PC-3 (cell line): ENCODE data around the gene MED8.

ENCODE experiments used
- CTCF ChIP-seq: fragments of 300-600 bp; sonication (generic); conservative IDR thresholded peaks from 2 replicates; pipeline ENCODE4 v1.5.1; 2017; ENCODE audit warnings: antibody characterized with exemption, low read depth, mild to moderate bottlenecking, low read length
- EZH2phosphoT487 ChIP-seq: fragments of 300-600 bp; sonication (generic); IDR thresholded peaks from 2 replicates; pipeline ENCODE4 v1.6.1; 2018; ENCODE audit warnings: mild to moderate bottlenecking, antibody characterized with exemption, low read length, borderline replicate concordance

- TF ChIP-seq CTCF = no peak
- TF ChIP-seq EZH2phosphoT487 = no peak
These were observed 49.9 kb downstream of the MED8 start for GRCh38 chr1:43339584-43340232.
